Measurements from ENCODE around the gene NRCAM. TPM values are rescaled to one million over a fixed set of nuclear protein-coding genes. Genes with fewer than 3 reads are reported as not detected.

The NRCAM gene
- total and polyA plus RNA-seq, 2 of the 13 experiments (the other 11 are each of a cell fraction or from before 2014, with no cell fraction given) = 0.31 to 0.33 TPM

DNA sequence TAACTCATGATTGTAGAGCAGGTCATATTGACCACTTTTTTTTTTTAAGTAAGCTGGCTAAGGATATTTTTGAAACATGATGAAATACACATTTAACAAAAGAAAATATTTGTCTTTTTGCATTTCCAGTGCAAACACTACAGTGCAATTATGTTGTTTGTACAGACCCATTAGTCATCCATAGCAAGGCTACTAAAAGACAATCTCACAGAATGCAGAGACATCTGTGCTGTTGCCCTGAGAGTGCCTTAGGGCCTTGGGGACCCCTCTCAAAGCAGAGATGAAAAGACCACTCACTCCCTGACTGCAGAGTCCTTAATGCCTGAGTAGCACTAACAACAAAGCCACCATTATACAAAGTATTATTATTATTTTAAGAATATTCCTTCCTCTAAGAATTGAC lies 104.5 kb downstream of the NRCAM start (continued):
- TF ChIP-seq, protein P1, sequence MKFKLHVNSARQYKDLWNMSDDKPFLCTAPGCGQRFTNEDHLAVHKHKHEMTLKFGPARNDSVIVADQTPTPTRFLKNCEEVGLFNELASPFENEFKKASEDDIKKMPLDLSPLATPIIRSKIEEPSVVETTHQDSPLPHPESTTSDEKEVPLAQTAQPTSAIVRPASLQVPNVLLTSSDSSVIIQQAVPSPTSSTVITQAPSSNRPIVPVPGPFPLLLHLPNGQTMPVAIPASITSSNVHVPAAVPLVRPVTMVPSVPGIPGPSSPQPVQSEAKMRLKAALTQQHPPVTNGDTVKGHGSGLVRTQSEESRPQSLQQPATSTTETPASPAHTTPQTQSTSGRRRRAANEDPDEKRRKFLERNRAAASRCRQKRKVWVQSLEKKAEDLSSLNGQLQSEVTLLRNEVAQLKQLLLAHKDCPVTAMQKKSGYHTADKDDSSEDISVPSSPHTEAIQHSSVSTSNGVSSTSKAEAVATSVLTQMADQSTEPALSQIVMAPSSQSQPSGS (CRISPR knock-in tag; IDR thresholded peaks at IDR 0.05) = 0 out of 2 replicates have a peak, but pooled peaks have one; percentile 38
- TF ChIP-seq, protein P2, sequence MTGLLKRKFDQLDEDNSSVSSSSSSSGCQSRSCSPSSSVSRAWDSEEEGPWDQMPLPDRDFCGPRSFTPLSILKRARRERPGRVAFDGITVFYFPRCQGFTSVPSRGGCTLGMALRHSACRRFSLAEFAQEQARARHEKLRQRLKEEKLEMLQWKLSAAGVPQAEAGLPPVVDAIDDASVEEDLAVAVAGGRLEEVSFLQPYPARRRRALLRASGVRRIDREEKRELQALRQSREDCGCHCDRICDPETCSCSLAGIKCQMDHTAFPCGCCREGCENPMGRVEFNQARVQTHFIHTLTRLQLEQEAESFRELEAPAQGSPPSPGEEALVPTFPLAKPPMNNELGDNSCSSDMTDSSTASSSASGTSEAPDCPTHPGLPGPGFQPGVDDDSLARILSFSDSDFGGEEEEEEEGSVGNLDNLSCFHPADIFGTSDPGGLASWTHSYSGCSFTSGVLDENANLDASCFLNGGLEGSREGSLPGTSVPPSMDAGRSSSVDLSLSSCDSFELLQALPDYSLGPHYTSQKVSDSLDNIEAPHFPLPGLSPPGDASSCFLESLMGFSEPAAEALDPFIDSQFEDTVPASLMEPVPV (CRISPR knock-in tag; IDR thresholded peaks at IDR 0.05) = no peak
- TF ChIP-seq, protein P3, sequence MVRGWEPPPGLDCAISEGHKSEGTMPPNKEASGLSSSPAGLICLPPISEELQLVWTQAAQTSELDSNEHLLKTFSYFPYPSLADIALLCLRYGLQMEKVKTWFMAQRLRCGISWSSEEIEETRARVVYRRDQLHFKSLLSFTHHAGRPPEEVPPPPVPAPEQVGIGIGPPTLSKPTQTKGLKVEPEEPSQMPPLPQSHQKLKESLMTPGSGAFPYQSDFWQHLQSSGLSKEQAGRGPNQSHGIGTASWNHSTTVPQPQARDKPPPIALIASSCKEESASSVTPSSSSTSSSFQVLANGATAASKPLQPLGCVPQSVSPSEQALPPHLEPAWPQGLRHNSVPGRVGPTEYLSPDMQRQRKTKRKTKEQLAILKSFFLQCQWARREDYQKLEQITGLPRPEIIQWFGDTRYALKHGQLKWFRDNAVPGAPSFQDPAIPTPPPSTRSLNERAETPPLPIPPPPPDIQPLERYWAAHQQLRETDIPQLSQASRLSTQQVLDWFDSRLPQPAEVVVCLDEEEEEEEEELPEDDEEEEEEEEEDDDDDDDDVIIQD (CRISPR knock-in tag; IDR thresholded peaks at IDR 0.05; ENCODE audit: low read depth) = peak; percentile 46; the same call in 1 of the 2 replicates
- TF ChIP-seq, protein P4, sequence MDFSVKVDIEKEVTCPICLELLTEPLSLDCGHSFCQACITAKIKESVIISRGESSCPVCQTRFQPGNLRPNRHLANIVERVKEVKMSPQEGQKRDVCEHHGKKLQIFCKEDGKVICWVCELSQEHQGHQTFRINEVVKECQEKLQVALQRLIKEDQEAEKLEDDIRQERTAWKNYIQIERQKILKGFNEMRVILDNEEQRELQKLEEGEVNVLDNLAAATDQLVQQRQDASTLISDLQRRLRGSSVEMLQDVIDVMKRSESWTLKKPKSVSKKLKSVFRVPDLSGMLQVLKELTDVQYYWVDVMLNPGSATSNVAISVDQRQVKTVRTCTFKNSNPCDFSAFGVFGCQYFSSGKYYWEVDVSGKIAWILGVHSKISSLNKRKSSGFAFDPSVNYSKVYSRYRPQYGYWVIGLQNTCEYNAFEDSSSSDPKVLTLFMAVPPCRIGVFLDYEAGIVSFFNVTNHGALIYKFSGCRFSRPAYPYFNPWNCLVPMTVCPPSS (IDR thresholded peaks at IDR 0.05) = no peak
- no peak for TF ChIP-seq GTF2F1 (IDR thresholded peaks at IDR 0.05; ENCODE audit: low read length)
- TF ChIP-seq, protein P5, sequence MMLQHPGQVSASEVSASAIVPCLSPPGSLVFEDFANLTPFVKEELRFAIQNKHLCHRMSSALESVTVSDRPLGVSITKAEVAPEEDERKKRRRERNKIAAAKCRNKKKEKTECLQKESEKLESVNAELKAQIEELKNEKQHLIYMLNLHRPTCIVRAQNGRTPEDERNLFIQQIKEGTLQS (CRISPR knock-in tag; IDR thresholded peaks at IDR 0.05) = peak; percentile 84; the same call in 1 of the 2 replicates
- TF ChIP-seq SMARCE1 (IDR thresholded peaks at IDR 0.05; ENCODE audit: borderline replicate concordance) = peak; percentile 73; the same call in 1 of the 2 replicates
- peak; percentile 90 for TF ChIP-seq JUND (CRISPR knock-in tag; IDR thresholded peaks at IDR 0.05)
- TF ChIP-seq ZBTB20 (CRISPR knock-in tag; IDR thresholded peaks at IDR 0.05; ENCODE audit: borderline replicate concordance, low read depth) = no peak
- TF ChIP-seq TCF7 (IDR thresholded peaks at IDR 0.05; ENCODE audit: low read depth) = peak; percentile 78
- TF ChIP-seq CBFB (CRISPR knock-in tag; IDR thresholded peaks at IDR 0.05) = no peak
- TF ChIP-seq, protein P6, sequence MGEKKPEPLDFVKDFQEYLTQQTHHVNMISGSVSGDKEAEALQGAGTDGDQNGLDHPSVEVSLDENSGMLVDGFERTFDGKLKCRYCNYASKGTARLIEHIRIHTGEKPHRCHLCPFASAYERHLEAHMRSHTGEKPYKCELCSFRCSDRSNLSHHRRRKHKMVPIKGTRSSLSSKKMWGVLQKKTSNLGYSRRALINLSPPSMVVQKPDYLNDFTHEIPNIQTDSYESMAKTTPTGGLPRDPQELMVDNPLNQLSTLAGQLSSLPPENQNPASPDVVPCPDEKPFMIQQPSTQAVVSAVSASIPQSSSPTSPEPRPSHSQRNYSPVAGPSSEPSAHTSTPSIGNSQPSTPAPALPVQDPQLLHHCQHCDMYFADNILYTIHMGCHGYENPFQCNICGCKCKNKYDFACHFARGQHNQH (CRISPR knock-in tag; IDR thresholded peaks at IDR 0.05) = peak; percentile 60; the same call in 1 of the 2 replicates
- TF ChIP-seq NCOA2 (CRISPR knock-in tag; IDR thresholded peaks at IDR 0.05) = peak; percentile 81
- no peak for TF ChIP-seq KLF11 (CRISPR knock-in tag; IDR thresholded peaks at IDR 0.05)
- TF ChIP-seq, protein P7, sequence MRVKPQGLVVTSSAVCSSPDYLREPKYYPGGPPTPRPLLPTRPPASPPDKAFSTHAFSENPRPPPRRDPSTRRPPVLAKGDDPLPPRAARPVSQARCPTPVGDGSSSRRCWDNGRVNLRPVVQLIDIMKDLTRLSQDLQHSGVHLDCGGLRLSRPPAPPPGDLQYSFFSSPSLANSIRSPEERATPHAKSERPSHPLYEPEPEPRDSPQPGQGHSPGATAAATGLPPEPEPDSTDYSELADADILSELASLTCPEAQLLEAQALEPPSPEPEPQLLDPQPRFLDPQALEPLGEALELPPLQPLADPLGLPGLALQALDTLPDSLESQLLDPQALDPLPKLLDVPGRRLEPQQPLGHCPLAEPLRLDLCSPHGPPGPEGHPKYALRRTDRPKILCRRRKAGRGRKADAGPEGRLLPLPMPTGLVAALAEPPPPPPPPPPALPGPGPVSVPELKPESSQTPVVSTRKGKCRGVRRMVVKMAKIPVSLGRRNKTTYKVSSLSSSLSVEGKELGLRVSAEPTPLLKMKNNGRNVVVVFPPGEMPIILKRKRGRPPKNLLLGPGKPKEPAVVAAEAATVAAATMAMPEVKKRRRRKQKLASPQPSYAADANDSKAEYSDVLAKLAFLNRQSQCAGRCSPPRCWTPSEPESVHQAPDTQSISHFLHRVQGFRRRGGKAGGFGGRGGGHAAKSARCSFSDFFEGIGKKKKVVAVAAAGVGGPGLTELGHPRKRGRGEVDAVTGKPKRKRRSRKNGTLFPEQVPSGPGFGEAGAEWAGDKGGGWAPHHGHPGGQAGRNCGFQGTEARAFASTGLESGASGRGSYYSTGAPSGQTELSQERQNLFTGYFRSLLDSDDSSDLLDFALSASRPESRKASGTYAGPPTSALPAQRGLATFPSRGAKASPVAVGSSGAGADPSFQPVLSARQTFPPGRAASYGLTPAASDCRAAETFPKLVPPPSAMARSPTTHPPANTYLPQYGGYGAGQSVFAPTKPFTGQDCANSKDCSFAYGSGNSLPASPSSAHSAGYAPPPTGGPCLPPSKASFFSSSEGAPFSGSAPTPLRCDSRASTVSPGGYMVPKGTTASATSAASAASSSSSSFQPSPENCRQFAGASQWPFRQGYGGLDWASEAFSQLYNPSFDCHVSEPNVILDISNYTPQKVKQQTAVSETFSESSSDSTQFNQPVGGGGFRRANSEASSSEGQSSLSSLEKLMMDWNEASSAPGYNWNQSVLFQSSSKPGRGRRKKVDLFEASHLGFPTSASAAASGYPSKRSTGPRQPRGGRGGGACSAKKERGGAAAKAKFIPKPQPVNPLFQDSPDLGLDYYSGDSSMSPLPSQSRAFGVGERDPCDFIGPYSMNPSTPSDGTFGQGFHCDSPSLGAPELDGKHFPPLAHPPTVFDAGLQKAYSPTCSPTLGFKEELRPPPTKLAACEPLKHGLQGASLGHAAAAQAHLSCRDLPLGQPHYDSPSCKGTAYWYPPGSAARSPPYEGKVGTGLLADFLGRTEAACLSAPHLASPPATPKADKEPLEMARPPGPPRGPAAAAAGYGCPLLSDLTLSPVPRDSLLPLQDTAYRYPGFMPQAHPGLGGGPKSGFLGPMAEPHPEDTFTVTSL (CRISPR knock-in tag; IDR thresholded peaks at IDR 0.05; ENCODE audit: borderline replicate concordance) = peak; percentile 91; the same call in 1 of the 2 replicates
- TF ChIP-seq KLF12 (CRISPR knock-in tag; IDR thresholded peaks at IDR 0.05; ENCODE audit: borderline replicate concordance) = no peak
- peak; percentile 46; the same call in 1 of the 2 replicates for TF ChIP-seq ETV5 (CRISPR knock-in tag; IDR thresholded peaks at IDR 0.05; ENCODE audit: borderline replicate concordance)

Measured in HepG2 (cell line).